ENCODE data around the gene RAB40B.

The RAB40B gene

GRCh38 chr17:82615084-82616020 lies 83.1 kb downstream of the RAB40B start:
- DNase-seq (ENCODE audit: low spot score): no peak

DNA sequence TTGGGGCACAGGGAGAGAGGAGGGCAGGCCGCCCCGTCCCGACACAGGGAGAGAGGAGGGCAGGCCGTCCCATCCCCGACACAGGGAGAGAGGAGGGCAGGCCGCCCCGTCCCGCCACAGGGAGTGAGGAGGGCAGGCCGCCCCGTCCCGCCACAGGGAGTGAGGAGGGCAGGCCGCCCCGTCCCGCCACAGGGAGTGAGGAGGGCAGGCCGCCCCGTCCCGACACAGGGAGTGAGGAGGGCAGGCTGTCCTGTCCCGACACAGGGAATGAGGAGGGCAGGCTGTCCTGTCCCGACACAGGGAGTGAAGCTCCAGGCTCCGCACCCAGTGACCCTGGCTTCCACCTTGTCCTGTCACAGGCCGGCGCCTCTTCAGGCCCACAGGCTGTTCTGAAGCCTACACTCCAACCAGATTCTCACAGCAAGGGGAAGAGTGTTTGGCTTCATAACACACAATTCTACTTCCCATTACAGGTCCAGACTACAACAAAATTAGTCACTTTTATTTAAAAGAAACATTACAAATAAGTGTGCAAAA lies 84.3 kb downstream of the RAB40B start:
- no peak for DNase-seq (ENCODE audit: low spot score)

DNA sequence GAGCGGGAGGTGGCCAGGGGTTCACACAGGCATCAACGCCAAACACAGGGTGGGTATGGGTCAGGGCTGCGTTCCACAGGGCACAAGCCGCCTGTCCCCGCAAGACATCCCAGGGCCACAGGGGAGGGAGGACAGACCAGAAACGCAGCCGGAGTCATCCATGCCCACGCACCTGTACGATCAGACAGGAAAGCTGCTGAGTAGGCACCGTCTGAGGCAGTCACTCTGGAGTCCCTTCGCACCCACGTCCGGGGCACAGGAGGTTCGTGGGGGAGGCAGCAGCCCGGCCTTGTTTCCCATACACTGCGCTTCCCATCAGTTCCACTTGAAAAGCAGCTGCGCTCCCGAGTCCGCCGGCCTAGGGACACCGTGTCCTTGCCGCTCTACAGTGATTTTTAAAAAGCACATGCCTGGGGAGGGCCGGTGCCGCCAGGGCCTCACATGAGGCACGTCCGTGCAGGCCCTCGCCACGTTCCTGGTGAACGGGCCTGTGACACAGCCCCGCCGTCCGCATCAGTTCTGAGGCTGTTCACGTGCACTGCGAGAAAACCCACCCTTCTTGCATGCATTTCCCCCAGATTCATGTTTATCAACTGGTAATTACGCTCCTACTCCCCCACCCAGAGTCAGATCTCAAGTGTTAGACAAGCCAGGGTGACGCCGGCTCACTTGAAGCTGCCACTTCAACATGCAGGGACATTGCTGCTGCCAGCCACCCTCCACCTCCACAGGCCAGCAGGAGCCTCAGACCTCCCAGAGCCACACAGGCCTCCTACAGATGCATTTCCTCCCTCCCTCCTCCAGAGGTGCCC lies 85.0 kb downstream of the RAB40B start:
- no peak for DNase-seq (ENCODE audit: low spot score)

GRCh38 chr17:82611140-82612058 lies 87.1 kb downstream of the RAB40B start:
- no peak for DNase-seq (ENCODE audit: low spot score)

- DNase-seq (ENCODE audit: low spot score): no peak
These were observed 88.8 kb downstream of the RAB40B start for GRCh38 chr17:82609655-82610054.

- DNase-seq (ENCODE audit: low spot score): no peak
These were observed 89.7 kb downstream of the RAB40B start for GRCh38 chr17:82608816-82609215.

GRCh38 chr17:82605939-82606600 lies 92.4 kb downstream of the RAB40B start:
- DNase-seq (ENCODE audit: low spot score): no peak
